Omental fat pad (tissue), 4 donors: ENCODE results near the gene DNAH17. TPM values are rescaled to one million over a fixed set of nuclear protein-coding genes. Genes with fewer than 3 reads are reported as not detected.

Experiments used
- ATAC-seq: fragments of 150-250 bp; one replicate; pipeline ENCODE4 v1.9.1; 2016; ENCODE audit warnings: mild to moderate bottlenecking, moderate library complexity; ENCODE audit not compliant: low FRiP score
- DNase-seq: peaks from one replicate; pipeline ENCODE4 v3.0.0-alpha.2; 2019; ENCODE audit warnings: low spot score
- CTCF ChIP-seq, 3 donors: fragments of 450-650 bp; IDR thresholded peaks; one replicate each; pipeline ENCODE4 v1.5.1; 2016 to 2017; ENCODE audit warnings: antibody characterized with exemption in 3 of 3, mild to moderate bottlenecking in 3 of 3, moderate library complexity in 2 of 3
- total RNA-seq, 4 donors: library from RNA; depleted of rRNA; stranded (reverse); fragments of >200 nt; gene quantifications; one replicate each; pipeline ENCODE4 v1.1.0, GENCODE V29; 2016

DNAH17 gene
- total RNA-seq, 4 donors from 2014 or later: 0.24 to 1.4 (median 0.34) TPM

GRCh38 chr17:78529251-78529650 lies 47.9 kb downstream of the DNAH17 start:
- no peak for ATAC-seq
- no peak for TF ChIP-seq CTCF (IDR thresholded peaks at IDR 0.05)
- no peak for DNase-seq

GRCh38 chr17:78528541-78528940 lies 48.7 kb downstream of the DNAH17 start:
- ATAC-seq (no peak), DNase-seq (no peak)
- no peak for TF ChIP-seq CTCF (IDR thresholded peaks at IDR 0.05)

GRCh38 chr17:78527345-78527744 lies 49.9 kb downstream of the DNAH17 start:
- ATAC-seq: no peak
- no peak for DNase-seq

GRCh38 chr17:78526231-78527025 lies 50.8 kb downstream of the DNAH17 start:
- DNase-seq (no peak), ATAC-seq (no peak)
- no peak for TF ChIP-seq CTCF (IDR thresholded peaks at IDR 0.05)

More at GRCh38 chr17:78527345-78527744, 49.9 kb downstream of the DNAH17 start:
- no peak for TF ChIP-seq CTCF (IDR thresholded peaks at IDR 0.05)

GRCh38 chr17:78525511-78526160 lies 51.6 kb downstream of the DNAH17 start:
- DNase-seq: no peak
- no peak for TF ChIP-seq CTCF (IDR thresholded peaks at IDR 0.05)
- ATAC-seq: no peak

- no peak for TF ChIP-seq CTCF (IDR thresholded peaks at IDR 0.05)
- DNase-seq (no peak), ATAC-seq (no peak)
Observed at GRCh38 chr17:78524870-78525510, 52.2 kb downstream of the DNAH17 start.
